SHP77 treated with DMSO at 0.1 percent for 48 hours (cell line): ENCODE measurements around the gene CMTM6.
"Not testable (repeated sequence)": the region's sequence is repeated elsewhere in the genome, so short reads cannot be mapped to it uniquely, and the experiment has no call there.

Experiments used
- DNase-seq: peaks from one replicate; lab custom pipeline; 2025; lab: John Stamatoyannopoulos, UW

CMTM6 gene

GRCh38 chr3:32499585-32499984 lies 3.1 kb downstream of the CMTM6 start:
- no peak for DNase-seq

DNA sequence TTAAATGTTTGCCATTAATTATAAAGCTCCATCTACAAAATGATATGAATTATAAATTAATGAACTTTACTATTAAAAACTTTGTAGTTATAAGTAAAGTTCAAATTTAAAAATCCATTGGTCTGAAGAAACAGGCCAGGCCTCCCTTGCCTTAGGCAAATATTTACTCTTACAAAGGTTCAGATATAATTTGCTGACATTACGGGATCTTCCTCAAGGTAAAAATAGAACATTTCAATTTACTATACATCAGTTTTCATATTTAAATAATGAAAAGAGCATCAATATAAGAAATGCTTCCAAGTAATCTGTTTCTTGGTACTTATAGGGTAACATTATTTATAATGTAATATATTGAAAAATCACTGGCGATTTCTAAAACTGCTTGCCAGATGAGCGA lies 3.7 kb downstream of the CMTM6 start:
- DNase-seq: no peak

- DNase-seq: no peak
Measured at GRCh38 chr3:32498252-32498651, 4.4 kb downstream of the CMTM6 start.

DNA sequence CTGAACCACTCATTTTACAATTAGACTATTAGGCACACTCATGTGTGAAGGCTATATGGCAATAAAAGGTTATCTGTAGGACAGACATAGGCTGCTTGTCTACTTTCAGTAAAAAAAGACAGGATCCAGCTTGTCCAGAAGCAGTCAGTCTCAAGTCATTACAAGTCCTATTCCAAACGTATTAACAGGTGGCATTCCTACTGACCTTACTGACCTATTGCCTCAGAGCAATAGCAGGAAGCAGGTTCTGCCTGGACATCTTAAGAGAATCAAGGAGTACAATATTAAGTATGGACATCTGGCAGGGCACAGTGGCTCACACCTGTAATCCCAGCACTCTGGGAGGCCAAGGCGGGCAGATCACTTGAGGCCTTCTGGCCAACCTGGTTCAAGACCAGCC lies 7.0 kb downstream of the CMTM6 start:
- no peak for DNase-seq

- no peak for DNase-seq
Measured at GRCh38 chr3:32495085-32495484, 7.6 kb downstream of the CMTM6 start.

GRCh38 chr3:32493437-32494414 lies 8.9 kb downstream of the CMTM6 start:
- no peak for DNase-seq

GRCh38 chr3:32492684-32493436 lies 9.8 kb downstream of the CMTM6 start:
- no peak for DNase-seq

DNA sequence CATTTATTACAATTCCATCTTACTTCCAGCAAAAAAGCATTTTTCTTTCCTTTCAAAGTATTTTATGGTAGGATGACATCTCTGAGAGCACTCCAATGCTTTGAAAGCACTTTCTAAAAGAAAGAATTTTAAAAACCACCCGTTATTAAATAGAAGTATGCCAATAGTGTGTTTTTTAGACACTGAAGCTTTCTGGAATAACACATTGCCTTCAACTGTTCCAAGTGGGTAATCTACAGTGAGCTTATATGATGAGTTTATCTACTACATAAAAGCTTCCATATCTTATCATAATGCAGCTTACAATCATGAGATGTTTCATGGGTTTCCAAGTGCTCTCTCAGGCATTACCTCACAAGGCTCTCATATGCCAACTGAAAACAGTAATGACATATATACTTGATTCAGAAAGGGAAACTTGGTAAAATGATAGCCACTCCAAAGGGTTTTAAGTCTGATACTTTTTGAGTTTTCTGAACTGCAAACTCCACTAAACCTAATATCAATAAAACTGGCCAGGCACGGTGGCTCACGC lies 14.1 kb downstream of the CMTM6 start:
- no peak for DNase-seq

GRCh38 chr3:32487781-32488473 lies 14.7 kb downstream of the CMTM6 start:
- DNase-seq: no peak

GRCh38 chr3:32484436-32484835 lies 18.2 kb downstream of the CMTM6 start:
- DNase-seq: no peak

DNA sequence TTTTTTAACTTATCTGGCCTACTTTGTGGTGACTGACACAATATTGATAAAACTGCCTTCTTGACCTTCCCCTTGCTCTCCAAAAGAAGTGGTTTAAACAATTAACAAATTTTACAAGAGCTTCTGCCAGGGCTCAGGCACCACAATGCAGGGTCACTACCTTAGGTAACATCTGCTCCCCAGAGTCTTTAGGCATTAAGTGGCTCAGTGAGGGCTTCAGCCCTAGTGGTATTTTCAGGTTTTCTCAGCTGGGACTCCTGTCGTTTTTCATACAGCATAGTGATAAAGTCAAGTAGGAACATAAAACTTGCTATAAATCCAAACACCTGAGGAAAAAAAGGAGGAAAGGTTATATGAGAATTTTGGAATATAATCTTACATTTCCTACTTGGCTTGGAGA lies 18.9 kb downstream of the CMTM6 start:
- DNase-seq: no peak

- DNase-seq: no peak
Measured at GRCh38 chr3:32482693-32483092, 20.0 kb downstream of the CMTM6 start.

- no peak for DNase-seq
Measured at GRCh38 chr3:32481791-32482631, 20.6 kb downstream of the CMTM6 start.

DNA sequence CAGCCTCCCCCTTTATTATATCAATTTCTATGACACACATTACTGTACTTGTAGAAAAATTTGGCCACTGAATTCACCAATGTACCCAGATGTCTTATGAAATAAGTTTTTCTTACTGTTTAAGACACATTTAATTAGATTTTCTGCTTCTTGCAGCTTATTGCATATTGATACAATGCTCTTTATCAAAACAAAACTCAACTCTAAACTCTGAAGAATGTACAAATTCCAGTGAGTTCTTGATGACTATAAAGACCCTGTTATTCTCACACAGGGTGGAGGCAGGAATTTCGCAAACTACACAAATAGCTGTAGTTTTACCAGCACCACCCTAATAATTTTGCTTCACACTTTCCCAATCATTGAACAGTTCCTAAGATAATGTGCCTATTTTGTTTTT lies 22.0 kb downstream of the CMTM6 start:
- DNase-seq: no peak

- no peak for DNase-seq
Measured at GRCh38 chr3:32474201-32474600, 28.5 kb downstream of the CMTM6 start.

DNA sequence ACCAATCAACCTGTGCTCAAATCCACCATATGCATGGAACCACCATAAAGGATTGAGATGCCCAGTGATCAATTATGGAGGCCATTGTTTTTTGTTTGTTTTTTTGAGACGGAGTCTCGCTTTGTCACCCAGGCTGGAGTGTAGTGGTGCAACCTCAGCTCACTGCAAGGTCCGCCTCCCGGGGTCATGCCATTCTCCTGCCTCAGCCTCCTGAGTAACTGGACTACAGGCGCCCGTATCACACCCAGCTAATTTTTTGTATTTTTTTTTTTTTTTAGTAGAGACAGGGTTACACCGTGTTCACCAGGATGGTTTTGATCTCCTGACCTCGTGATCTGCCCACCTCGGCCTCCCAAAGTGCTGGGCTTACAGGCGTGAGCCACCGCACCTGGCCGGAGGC lies 30.5 kb downstream of the CMTM6 start:
- DNase-seq: not testable (repeated sequence)

DNA sequence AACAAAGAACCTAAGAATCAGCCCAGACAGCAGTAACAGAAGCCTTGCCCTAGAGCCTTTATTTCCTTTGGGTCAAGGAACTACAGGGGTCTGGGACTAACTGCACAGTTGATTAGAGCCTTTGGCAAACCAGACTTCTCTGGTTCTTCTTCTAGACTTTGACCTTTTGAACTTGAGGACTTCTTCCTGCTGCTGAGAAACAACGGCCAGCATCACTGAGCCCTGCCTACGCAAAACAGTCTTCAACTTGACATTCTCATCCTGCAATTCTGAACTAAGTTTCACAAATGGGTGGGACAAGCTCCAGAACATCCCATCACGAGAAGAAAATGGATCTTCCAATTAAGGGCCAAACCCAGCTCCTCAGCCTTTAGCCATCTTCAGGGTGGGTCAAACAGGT lies 31.4 kb downstream of the CMTM6 start:
- DNase-seq: no peak

DNA sequence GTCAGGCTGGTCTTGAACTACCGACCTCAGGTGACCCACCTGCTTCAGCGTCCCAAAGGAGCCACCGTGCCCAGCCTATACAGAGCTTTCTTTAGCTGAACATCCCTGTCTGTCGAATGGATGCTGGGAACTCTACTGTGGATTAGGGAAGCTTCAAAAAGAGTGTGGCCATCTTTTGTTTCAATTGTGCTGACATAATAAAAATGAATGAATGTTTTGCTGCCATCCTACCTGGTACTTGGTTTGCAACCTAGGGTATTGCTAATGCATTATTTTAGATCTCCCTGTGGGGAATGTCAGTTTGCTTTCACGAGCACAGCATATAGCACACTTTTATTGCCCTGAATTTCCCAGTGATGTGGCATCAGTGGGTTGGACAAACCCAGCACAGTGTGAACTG lies 32.3 kb downstream of the CMTM6 start:
- no peak for DNase-seq

DNA sequence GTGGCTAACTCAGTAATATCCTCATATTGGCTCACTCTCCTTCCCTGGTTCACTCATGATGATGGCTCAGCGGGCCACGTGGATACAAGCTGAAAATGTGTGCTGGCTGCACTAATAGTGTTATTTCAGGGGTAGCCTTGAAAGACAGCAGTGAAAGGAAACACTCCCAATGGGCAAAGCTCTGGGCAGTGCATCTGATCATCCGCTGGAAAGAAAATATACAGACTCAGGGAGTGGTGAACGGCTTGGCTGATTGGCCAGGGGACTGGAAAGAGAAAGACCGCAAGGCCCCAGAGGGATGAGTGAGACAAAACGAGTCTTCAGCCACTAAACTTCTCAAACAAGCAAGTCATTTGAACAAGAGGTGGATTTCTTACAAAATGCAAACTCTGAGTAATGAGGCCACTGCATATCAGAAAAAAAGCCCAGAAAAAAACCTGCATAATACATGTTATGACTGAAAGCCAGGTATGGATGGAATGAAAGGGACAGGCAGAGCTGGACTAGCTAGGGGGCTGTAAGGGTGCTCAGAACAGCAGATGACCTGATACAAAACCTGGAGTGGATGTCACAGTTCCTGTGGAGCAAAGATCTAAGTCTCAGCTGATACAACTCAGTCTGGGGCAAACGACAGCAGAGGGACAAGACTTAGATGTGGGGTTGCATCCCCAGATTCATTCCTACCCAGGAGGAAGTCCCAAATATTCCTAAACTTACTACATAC lies 33.3 kb downstream of the CMTM6 start:
- no peak for DNase-seq

- peak; percentile 61 for DNase-seq
Measured at GRCh38 chr3:32467333-32468070, 35.1 kb downstream of the CMTM6 start.
